ENCODE measurements around the gene MRTO4. TPM values are rescaled to one million over a fixed set of nuclear protein-coding genes. Genes with fewer than 3 reads are reported as not detected.
"Not testable (repeated sequence)": the region's sequence is repeated elsewhere in the genome, so short reads cannot be mapped to it uniquely, and the experiment has no call there.

Gene MRTO4
- total RNA-seq, 1 experiment from 2014 or later = 79.3 TPM

- H4K20me1 ChIP-seq (ENCODE audit: insufficient read depth); DNase-seq (ENCODE audit: low read depth, low spot score); H3K27me3 ChIP-seq (ENCODE audit: insufficient read depth, low read length); BruUV-seq (replicated peaks); H3K4me2 ChIP-seq (ENCODE audit: low read length); ATAC-seq; H3K9me2 ChIP-seq (ENCODE audit: insufficient read depth); H3K4me3 ChIP-seq (replicated peaks in 1 of 2; ENCODE audit: low read depth in 1 of 2, low read length in 2 of 2); POLR2A ChIA-PET; H3K9ac ChIP-seq (ENCODE audit: low read length); RAD21 ChIA-PET (ENCODE audit: low non-redundant PET in 1 of 2, low total read pairs in 2 of 2, uncharacterized antibody in 2 of 2, unreplicated experiment in 2 of 2); intact Hi-C loops (cut with micrococcal nuclease); H3K9me3 ChIP-seq (ENCODE audit: control insufficient read depth in 1 of 2, insufficient read depth in 1 of 2, low read depth in 1 of 2, low read length in 2 of 2); H3K27ac ChIP-seq (ENCODE audit: low read depth, low read length); CTCF ChIA-PET; H2AFZ ChIP-seq (ENCODE audit: low read depth, low read length, poor library complexity, severe bottlenecking); H3K4me1 ChIP-seq (ENCODE audit: control insufficient read depth in 1 of 2, insufficient read depth in 2 of 2, low read length in 2 of 2): not testable (repeated sequence)
- peaks cover 62% of the 10 kb centered on the region for H3K79me2 ChIP-seq (ENCODE audit: insufficient read depth, low read length)
- H3K36me3 ChIP-seq (ENCODE audit: control insufficient read depth in 1 of 2, insufficient read depth in 2 of 2, low read length in 2 of 2) = peaks cover 42 to 44% of the 10 kb centered on the region in 2 experiments
These were observed 35.0 kb upstream of the MRTO4 start for GRCh38 chr1:19216585-19216984.

DNA sequence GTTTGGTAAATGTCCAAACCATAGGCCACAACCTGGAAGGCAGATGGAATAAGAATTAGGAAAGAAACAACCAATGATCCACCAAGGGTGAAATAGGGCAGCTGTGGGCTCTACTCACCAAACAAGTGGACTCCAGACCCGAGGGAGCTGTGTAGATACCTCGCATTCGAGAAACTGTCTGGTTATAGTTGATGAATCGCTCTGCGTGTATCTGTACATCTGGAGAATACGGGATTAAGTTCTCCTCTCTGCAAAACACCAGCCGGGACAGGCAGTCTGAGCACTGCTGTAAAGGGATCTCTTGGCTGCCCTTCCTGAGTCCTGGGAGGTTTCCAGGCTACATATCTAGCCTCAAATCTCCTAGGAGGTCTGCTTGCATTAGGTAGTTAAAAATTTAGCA lies 32.2 kb upstream of the MRTO4 start:
- H3K79me2 ChIP-seq (ENCODE audit: insufficient read depth, low read length) = peaks cover 38% of the 10 kb centered on the region
- peaks cover 38 to 47% of the 10 kb centered on the region in 2 experiments for H3K36me3 ChIP-seq (ENCODE audit: control insufficient read depth in 1 of 2, insufficient read depth in 2 of 2, low read length in 2 of 2)
- H3K4me1 ChIP-seq (ENCODE audit: control insufficient read depth in 1 of 2, insufficient read depth in 2 of 2, low read length in 2 of 2) = no peaks in the 10 kb centered on the region
- TF ChIP-seq ZBTB33 (IDR thresholded peaks at IDR 0.05; ENCODE audit: extremely low read depth, insufficient replicate concordance, low read length) = no peak
- no peak for TF ChIP-seq SRF (IDR thresholded peaks at IDR 0.05; ENCODE audit: low read depth)
- TF ChIP-seq, protein P1, sequence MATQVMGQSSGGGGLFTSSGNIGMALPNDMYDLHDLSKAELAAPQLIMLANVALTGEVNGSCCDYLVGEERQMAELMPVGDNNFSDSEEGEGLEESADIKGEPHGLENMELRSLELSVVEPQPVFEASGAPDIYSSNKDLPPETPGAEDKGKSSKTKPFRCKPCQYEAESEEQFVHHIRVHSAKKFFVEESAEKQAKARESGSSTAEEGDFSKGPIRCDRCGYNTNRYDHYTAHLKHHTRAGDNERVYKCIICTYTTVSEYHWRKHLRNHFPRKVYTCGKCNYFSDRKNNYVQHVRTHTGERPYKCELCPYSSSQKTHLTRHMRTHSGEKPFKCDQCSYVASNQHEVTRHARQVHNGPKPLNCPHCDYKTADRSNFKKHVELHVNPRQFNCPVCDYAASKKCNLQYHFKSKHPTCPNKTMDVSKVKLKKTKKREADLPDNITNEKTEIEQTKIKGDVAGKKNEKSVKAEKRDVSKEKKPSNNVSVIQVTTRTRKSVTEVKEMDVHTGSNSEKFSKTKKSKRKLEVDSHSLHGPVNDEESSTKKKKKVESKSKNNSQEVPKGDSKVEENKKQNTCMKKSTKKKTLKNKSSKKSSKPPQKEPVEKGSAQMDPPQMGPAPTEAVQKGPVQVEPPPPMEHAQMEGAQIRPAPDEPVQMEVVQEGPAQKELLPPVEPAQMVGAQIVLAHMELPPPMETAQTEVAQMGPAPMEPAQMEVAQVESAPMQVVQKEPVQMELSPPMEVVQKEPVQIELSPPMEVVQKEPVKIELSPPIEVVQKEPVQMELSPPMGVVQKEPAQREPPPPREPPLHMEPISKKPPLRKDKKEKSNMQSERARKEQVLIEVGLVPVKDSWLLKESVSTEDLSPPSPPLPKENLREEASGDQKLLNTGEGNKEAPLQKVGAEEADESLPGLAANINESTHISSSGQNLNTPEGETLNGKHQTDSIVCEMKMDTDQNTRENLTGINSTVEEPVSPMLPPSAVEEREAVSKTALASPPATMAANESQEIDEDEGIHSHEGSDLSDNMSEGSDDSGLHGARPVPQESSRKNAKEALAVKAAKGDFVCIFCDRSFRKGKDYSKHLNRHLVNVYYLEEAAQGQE (IDR thresholded peaks at IDR 0.05; ENCODE audit: low read depth) = no peak
- no peak for TF ChIP-seq CEBPB (IDR thresholded peaks at IDR 0.05; ENCODE audit: low read depth)
- TF ChIP-seq RAD21 (IDR thresholded peaks at IDR 0.05; ENCODE audit: low read depth) = no peak
- no peak for DNase-seq (ENCODE audit: low read depth, low spot score)
- H3K27ac ChIP-seq (ENCODE audit: low read depth, low read length) = no peak overlapping the region
- intact Hi-C loops (cut with micrococcal nuclease) = no loop called here
- H3K4me3 ChIP-seq (replicated peaks in 1 of 2; ENCODE audit: low read depth in 1 of 2, low read length in 2 of 2) = no peak overlapping the region
- no peaks in the 10 kb centered on the region for H3K27me3 ChIP-seq (ENCODE audit: insufficient read depth, low read length)
- ChIA-PET POLR2A (no interaction called here), RAD21 (ENCODE audit: low non-redundant PET in 1 of 2, low total read pairs in 2 of 2, uncharacterized antibody in 2 of 2, unreplicated experiment in 2 of 2) (no interaction called here), CTCF (no interaction called here)
- ATAC-seq = no peak
- H3K4me2 ChIP-seq (ENCODE audit: low read length) = no peak overlapping the region
- no peaks in the 10 kb centered on the region; the same call in 1 of the 2 replicates for H4K20me1 ChIP-seq (ENCODE audit: insufficient read depth)
- BruUV-seq (replicated peaks) = no TSS peak
- no peaks in the 10 kb centered on the region for H3K9me2 ChIP-seq (ENCODE audit: insufficient read depth)
- no peak overlapping the region for H3K9ac ChIP-seq (ENCODE audit: low read length)
- H2AFZ ChIP-seq (ENCODE audit: low read depth, low read length, poor library complexity, severe bottlenecking) = no peak overlapping the region
- no peaks in the 10 kb centered on the region for H3K9me3 ChIP-seq (ENCODE audit: control insufficient read depth in 1 of 2, insufficient read depth in 1 of 2, low read depth in 1 of 2, low read length in 2 of 2)
